CD8-positive, alpha-beta memory T cell (primary cell): ENCODE results near the gene GIGYF1. TPM values are rescaled to one million over a fixed set of nuclear protein-coding genes. Genes with fewer than 3 reads are reported as not detected.

ENCODE experiments used
- CTCF ChIA-PET: fragments of 350-600 bp; sonication (Branson Sonifier 250); formaldehyde crosslinking; loops from one replicate; lab custom pipeline; 2021; ENCODE audit warnings: antibody characterized with exemption; lab: Charles Lee
- POLR2A ChIA-PET: fragments of 350-600 bp; sonication (Branson Sonifier 250); formaldehyde crosslinking; loops from one replicate; lab custom pipeline; 2021; ENCODE audit warnings: antibody characterized with exemption; lab: Charles Lee
- DNase-seq, 5 donors: peaks; one replicate each; pipeline versions ENCODE4 v3.0.0 to v3.0.0-alpha.2; 2020 to 2022; ENCODE audit warnings: mixed read lengths in 1 of 5
- H3K27ac ChIP-seq: one replicate; pipeline ENCODE4 v1.7.0; 2013; ENCODE audit warnings: low read depth, mild to moderate bottlenecking, low read length, moderate library complexity
- H3K27me3 ChIP-seq: 2 replicates; pipeline ENCODE4 v1.7.0; 2013; ENCODE audit warnings: low read length, mild to moderate bottlenecking; ENCODE audit not compliant: insufficient read depth, poor library complexity, severe bottlenecking
- H3K36me3 ChIP-seq: 2 replicates; pipeline ENCODE4 v1.7.0; 2013; ENCODE audit warnings: mild to moderate bottlenecking, low read length, moderate library complexity; ENCODE audit not compliant: insufficient read depth
- H3K4me1 ChIP-seq: 2 replicates; pipeline ENCODE4 v1.7.0; 2013; ENCODE audit warnings: mild to moderate bottlenecking, low read length, moderate library complexity; ENCODE audit not compliant: insufficient read depth
- H3K4me3 ChIP-seq: 2 replicates; pipeline ENCODE4 v1.7.0; 2013; ENCODE audit warnings: mild to moderate bottlenecking, low read length
- H3K9me3 ChIP-seq: 2 replicates; pipeline ENCODE4 v1.7.0; 2013; ENCODE audit warnings: mild to moderate bottlenecking, low read length
- H3K27ac Mint-ChIP-seq, 8 donors: one replicate each; pipeline ENCODE4 v1.8.0; 2020 to 2021; ENCODE audit warnings: mixed read lengths in 8 of 8, mild to moderate bottlenecking in 6 of 8, inconsistent platforms in 3 of 8, moderate library complexity in 3 of 8
- H3K27me3 Mint-ChIP-seq, 2 donors: one replicate each; pipeline ENCODE4 v1.8.0; 2020 to 2021; ENCODE audit warnings: mixed read lengths in 2 of 2, mild to moderate bottlenecking in 1 of 2, moderate library complexity in 1 of 2
- H3K36me3 Mint-ChIP-seq, 3 donors: one replicate each; pipeline ENCODE4 v1.8.0; 2020 to 2021; ENCODE audit warnings: mixed read lengths in 3 of 3, inconsistent platforms in 1 of 3, mild to moderate bottlenecking in 1 of 3
- H3K4me1 Mint-ChIP-seq, 3 donors: one replicate each; pipeline ENCODE4 v1.8.0; 2020 to 2021; ENCODE audit warnings: mixed read lengths in 3 of 3, inconsistent platforms in 1 of 3, mild to moderate bottlenecking in 1 of 3
- H3K4me3 Mint-ChIP-seq, 7 donors: one replicate each; pipeline ENCODE4 v1.8.0; 2020 to 2021; ENCODE audit warnings: mixed read lengths in 7 of 7, mild to moderate bottlenecking in 6 of 7, moderate library complexity in 4 of 7, inconsistent platforms in 2 of 7
- H3K9me3 Mint-ChIP-seq, 5 donors: one replicate each; pipeline ENCODE4 v1.8.0; 2020 to 2022; ENCODE audit warnings: mixed read lengths in 5 of 5, mild to moderate bottlenecking in 3 of 5, moderate library complexity in 2 of 5, inconsistent platforms in 1 of 5
- polyA plus RNA-seq: library from polyadenylated mRNA; unstranded; fragments of 300-500 nt; fragmentation: Illumina TruSeq; gene quantifications from one replicate; pipeline ENCODE4 v1.2.3, GENCODE V29; 2021
- total RNA-seq, 2 experiments: library from RNA; stranded (reverse); gene quantifications; one replicate each; pipeline ENCODE4 v1.2.3, GENCODE V29; 2021

Gene GIGYF1
- total and polyA plus RNA-seq, 3 experiments from 2014 or later: 3.2 to 54.7 (median 51.4) TPM

DNA sequence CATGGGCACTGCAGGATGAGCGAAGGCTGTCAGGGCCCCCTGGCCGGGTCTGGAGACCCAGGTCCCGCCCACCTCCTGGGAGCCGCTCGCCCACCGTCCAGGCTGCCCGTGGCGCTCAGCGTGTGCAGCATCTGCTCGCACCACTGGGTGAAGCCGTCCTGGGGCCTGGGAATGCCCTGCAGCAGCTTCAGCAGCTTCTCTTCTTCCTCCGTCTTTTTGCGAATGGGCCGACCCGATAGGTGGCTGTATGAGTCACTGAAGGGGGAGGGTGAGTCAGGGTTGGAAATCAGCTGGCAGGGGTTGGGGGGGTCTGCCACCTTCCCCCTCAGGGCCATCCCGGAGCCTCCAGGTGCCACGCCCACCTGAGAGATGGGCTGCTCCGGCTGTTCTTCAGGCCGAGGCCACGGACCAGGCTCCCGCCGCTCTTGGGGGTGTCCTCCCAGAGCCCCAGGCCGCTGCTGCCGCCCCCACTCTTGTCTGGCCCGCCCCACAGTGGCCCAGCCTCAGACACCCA, 11.8 kb downstream of the GIGYF1 start:
- Histone ChIP-seq H3K4me3 (no peak overlapping the region), H3K36me3 (peaks cover 18% of the 10 kb centered on the region), H3K27ac (no peak overlapping the region), H3K27me3 (no peaks in the 10 kb centered on the region), H3K9me3 (no peaks in the 10 kb centered on the region), H3K4me1 (peaks cover 16% of the 10 kb centered on the region)
- H3K9me3 Mint-ChIP-seq: no peaks in the 10 kb centered on the region
- H3K4me1 Mint-ChIP-seq: peaks cover 24 to 37% (median 27%) of the 10 kb centered on the region in 3 donors
- H3K4me3 Mint-ChIP-seq: no peak overlapping the region
- ChIA-PET POLR2A (interaction anchor here (0.6 to 1.2 kb wide), 2 partner anchors 8 to 11 kb away, joined by 4 read pairs; no protein-coding TSS in a partner anchor), CTCF (interaction anchor here (1.1 to 8.8 kb wide), 3 partner anchors 10 to 96 kb away, joined by 3 to 91 read pairs (median 6); partner anchors contain the start of genes FBXO24, GIGYF1 and LRCH4)
- peaks cover 0 to 80% (median 2%) of the 10 kb centered on the region in 3 donors for H3K36me3 Mint-ChIP-seq
- no peak for DNase-seq
- no peaks in the 10 kb centered on the region for H3K27me3 Mint-ChIP-seq
- H3K27ac Mint-ChIP-seq: no peak overlapping the region

DNA sequence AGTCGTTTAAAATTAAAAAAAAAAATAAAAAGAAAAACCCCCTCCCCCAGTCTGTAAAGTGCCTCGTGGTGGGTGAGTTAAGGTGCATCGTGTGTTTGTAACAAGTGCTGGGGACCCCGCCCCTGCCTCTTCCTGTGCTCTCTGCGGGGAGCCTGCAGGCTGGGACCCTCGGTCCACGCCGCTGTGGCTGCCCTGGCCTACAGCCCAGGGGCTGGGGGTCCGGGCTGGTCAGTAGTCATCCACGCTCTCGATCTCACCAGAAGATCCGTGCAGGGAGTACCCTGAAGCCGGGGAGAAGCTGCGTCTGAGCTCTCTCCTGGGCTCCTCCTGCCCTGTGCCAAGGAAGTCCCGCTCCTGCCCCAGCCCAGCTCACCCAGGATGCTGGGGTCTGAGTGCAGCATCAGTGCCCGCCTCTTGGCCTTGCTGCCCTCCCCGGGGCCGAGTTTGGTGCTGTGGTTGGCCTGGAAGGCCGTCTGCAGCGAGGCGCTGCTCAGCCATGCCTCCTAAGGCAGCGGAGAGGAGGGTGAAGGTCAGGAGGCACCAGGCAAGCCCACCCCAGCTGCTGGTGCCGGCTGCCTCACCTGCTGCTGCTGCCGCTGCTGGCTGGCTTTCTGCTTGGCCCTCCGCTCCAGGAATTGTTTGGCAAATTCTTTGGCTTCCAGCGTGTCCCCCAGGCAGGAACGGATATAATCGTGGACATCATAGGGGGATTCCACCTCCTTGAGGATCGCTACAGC, 12.4 kb downstream of the GIGYF1 start:
- Histone ChIP-seq H3K4me1 (peaks cover 18% of the 10 kb centered on the region), H3K9me3 (no peaks in the 10 kb centered on the region), H3K4me3 (no peak overlapping the region), H3K27ac (no peak overlapping the region), H3K27me3 (no peaks in the 10 kb centered on the region), H3K36me3 (peaks cover 24% of the 10 kb centered on the region)
- Mint-ChIP-seq H3K4me1 (peaks cover 25 to 42% (median 29%) of the 10 kb centered on the region in 3 donors), H3K27me3 (no peaks in the 10 kb centered on the region), H3K4me3 (no peak overlapping the region), H3K36me3 (peaks cover 0 to 80% (median 2%) of the 10 kb centered on the region in 3 donors), H3K27ac (peak overlapping the region in 1 of 8 donors; percentile 26), H3K9me3 (no peaks in the 10 kb centered on the region)
- ChIA-PET POLR2A (interaction anchor here (0.6 to 1.2 kb wide), 3 partner anchors 7 to 77 kb away, joined by 3 to 4 read pairs (median 4); no protein-coding TSS in a partner anchor), CTCF (interaction anchor here (8.8 kb wide), 1 partner anchor 11 kb away, joined by 91 read pairs; the partner anchor contains the start of gene GIGYF1)
- DNase-seq: no peak

DNA sequence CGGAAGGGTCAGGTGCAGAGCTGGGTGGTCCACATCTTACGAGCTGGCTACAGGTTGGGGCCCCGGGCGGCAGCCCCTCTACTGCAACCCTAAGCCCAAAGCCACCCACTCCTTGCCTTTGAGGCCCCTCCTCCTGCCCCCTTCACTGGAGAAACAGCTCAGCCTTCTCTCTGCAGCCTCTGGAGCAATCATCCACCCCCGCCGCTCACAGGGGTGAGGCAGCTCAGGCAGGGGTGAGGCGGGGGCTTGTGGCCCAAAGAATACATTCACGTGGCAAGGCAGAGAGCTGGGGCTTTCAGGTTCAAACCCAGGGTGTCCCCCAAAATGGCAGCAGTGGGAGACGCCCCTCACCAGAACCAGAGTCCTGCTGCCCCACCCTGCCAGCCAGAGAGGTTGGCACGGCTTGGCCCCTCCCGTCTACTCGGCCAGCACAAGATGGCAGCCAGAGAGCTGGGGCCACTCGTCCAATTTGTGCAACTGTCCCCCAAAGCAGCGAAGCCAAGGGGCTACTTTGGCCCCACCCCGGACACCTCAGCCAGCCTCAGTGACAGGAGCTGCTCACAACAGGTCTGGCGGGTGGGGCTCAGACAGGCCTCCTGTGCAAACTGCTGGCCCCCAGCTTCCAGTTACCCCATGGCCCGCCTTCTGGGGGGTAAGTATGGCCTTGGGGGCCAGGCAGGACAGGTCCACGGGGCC, 13.3 kb downstream of the GIGYF1 start:
- Histone ChIP-seq H3K4me3 (no peak overlapping the region), H3K27ac (no peak overlapping the region), H3K4me1 (peaks cover 24% of the 10 kb centered on the region), H3K9me3 (no peaks in the 10 kb centered on the region), H3K36me3 (peaks cover 28% of the 10 kb centered on the region), H3K27me3 (no peaks in the 10 kb centered on the region)
- DNase-seq: no peak
- Mint-ChIP-seq H3K27me3 (peaks cover 0 to 2% of the 10 kb centered on the region in 2 donors), H3K36me3 (peaks cover 0 to 77% (median 2%) of the 10 kb centered on the region in 3 donors), H3K4me1 (peaks cover 29 to 46% (median 33%) of the 10 kb centered on the region in 3 donors), H3K27ac (peak overlapping the region in 7 of 8 donors; percentile 8 to 66 (median 45)), H3K9me3 (no peaks in the 10 kb centered on the region), H3K4me3 (peak overlapping the region in 2 of 7 donors; percentile 6 to 70)
- POLR2A ChIA-PET: interaction anchor here (0.6 to 2.0 kb wide), 4 partner anchors 14 to 95 kb away, joined by 3 to 9 read pairs (median 5); partner anchors contain the start of genes FBXO24, LRCH4 and POP7
- CTCF ChIA-PET: interaction anchor here (0.9 to 8.8 kb wide), 4 partner anchors 12 to 25 kb away, joined by 3 to 91 read pairs (median 4); partner anchors contain the start of genes GIGYF1 and POP7

DNA sequence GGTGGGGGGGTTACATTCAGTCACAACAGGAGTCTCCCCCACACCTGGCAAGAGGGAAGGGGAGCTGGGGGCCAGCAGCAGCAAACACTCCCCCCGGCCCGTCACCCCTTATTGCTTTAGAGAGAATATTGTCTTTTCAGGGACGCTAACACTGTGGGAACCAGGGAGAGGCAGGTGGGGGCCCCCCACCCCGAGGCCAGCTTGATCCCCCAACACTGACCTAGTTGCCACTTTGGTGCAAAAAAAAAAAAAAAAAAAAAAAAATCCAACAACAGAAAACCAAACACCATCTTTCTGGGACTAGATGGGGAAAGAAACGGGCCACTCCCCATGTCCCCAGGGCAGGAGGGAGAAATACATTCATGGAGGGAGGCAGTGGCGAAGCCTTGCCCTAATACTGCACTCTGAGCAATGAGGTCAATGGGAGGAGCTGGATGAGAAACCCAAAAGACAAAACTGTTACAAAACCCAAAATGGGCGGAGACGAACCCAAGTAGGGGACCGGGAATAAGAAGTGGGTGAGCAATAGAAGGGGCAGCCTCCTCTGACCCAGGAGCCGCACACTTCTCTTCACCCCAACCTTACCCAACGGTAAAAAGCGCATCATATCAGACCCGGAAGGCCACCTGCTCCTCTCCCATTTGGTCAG, 14.0 kb downstream of the GIGYF1 start:
- POLR2A ChIA-PET: interaction anchor here (0.6 to 2.0 kb wide), 6 partner anchors 9 to 682 kb away, joined by 3 to 12 read pairs (median 9); partner anchors contain the start of genes FBXO24 and LRCH4
- peak overlapping the region in 1 of 7 donors; percentile 70 for H3K4me3 Mint-ChIP-seq
- H3K9me3 Mint-ChIP-seq: no peaks in the 10 kb centered on the region
- CTCF ChIA-PET: interaction anchor here (0.7 to 8.8 kb wide), 6 partner anchors 12 to 116 kb away, joined by 3 to 91 read pairs (median 4); partner anchors contain the start of genes GIGYF1 and POP7
- H3K27ac ChIP-seq: no peak overlapping the region
- peak overlapping the region; percentile 8 to 94 (median 51) for H3K27ac Mint-ChIP-seq
- H3K27me3 ChIP-seq: no peaks in the 10 kb centered on the region
- H3K36me3 ChIP-seq: peaks cover 28% of the 10 kb centered on the region
- H3K4me3 ChIP-seq: no peak overlapping the region
- H3K27me3 Mint-ChIP-seq: peaks cover 0 to 2% of the 10 kb centered on the region in 2 donors
- peaks cover 29 to 46% (median 33%) of the 10 kb centered on the region in 3 donors for H3K4me1 Mint-ChIP-seq
- H3K4me1 ChIP-seq: peaks cover 24% of the 10 kb centered on the region
- no peaks in the 10 kb centered on the region for H3K9me3 ChIP-seq
- peaks cover 0 to 73% (median 0%) of the 10 kb centered on the region in 3 donors for H3K36me3 Mint-ChIP-seq
- no peak for DNase-seq

DNA sequence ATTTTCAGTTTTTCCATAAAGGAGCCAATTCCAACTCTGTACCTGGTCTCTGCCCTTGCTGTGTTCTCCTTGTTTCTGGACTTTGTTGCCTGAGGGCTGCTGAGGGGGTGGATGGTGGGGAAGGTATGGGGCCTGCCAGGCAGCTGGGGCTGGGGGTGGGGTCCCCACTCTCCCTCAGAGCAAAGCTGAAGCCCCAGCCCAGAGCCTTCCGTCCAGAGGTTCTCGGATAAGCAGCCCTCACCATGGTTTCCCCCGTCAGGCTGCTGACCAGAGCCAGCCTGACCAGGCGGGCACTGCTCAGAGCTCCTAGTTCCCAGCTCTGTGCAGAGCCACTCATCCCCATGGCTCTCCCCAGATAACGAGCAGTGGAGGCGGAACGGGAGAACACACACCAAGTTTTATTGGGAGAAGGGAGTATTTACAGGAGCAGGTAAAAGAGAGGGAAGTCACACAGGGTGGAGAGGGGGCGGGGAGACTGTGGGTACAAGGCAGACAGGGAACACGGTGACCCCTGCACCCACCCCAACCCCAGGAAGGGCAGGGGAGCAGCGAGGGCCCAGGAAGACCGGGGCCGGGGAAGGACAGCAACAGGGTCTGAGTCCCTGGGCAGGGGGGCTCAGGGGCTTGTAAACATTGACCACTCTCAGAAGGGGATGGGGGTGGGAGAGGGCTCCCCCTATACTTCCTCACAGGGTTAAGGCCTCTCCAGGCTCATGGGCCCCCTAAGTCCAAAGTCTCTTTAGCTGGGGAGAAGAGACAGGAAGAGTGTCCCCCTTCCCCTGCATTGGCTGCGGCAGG, 14.7 kb downstream of the GIGYF1 start:
- no peak overlapping the region for H3K4me3 ChIP-seq
- H3K4me1 ChIP-seq: peaks cover 24% of the 10 kb centered on the region
- ChIA-PET POLR2A (interaction anchor here (0.6 to 2.0 kb wide), 5 partner anchors 10 to 681 kb away, joined by 3 to 12 read pairs (median 9); partner anchors contain the start of genes FBXO24 and LRCH4), CTCF (interaction anchor here (0.7 to 8.8 kb wide), 4 partner anchors 13 to 115 kb away, joined by 3 to 91 read pairs (median 12); partner anchors contain the start of genes GIGYF1 and POP7)
- no peaks in the 10 kb centered on the region for H3K27me3 ChIP-seq
- Mint-ChIP-seq H3K36me3 (peaks cover 0 to 70% (median 0%) of the 10 kb centered on the region in 3 donors), H3K4me1 (peaks cover 29 to 46% (median 33%) of the 10 kb centered on the region in 3 donors), H3K27me3 (peaks cover 0 to 2% of the 10 kb centered on the region in 2 donors), H3K9me3 (peaks cover 0 to 1% (median 0%) of the 10 kb centered on the region in 5 donors), H3K4me3 (no peak overlapping the region), H3K27ac (peak overlapping the region in 6 of 8 donors; percentile 12 to 94 (median 68))
- H3K27ac ChIP-seq: no peak overlapping the region
- no peaks in the 10 kb centered on the region for H3K9me3 ChIP-seq
- DNase-seq: no peak
- peaks cover 28% of the 10 kb centered on the region for H3K36me3 ChIP-seq

DNA sequence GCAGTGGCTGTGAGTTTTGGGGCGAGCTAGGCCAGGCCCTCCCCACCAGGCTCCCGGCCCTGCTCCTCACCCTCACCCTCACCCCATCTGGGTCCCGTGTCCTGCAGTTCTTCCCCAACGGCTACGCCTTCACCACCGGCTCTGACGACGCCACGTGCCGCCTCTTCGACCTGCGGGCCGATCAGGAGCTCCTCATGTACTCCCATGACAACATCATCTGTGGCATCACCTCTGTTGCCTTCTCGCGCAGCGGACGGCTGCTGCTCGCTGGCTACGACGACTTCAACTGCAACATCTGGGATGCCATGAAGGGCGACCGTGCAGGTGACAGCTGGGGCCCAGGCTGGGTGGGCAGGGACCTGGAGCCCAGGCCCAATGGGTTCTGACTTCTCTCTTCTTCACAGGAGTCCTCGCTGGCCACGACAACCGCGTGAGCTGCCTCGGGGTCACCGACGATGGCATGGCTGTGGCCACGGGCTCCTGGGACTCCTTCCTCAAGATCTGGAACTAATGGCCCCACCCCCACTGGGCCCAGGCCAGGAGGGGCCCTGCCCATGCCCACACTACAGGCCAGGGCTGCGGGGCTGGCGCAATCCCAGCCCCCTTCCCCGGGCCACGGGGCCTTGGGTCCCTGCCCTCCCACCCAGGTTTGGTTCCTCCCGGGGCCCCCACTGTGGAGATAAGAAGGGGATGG, 15.6 kb downstream of the GIGYF1 start:
- Histone ChIP-seq H3K27ac (no peak overlapping the region), H3K27me3 (no peaks in the 10 kb centered on the region), H3K4me3 (no peak overlapping the region), H3K4me1 (peaks cover 24% of the 10 kb centered on the region), H3K36me3 (peaks cover 28% of the 10 kb centered on the region), H3K9me3 (no peaks in the 10 kb centered on the region)
- ChIA-PET CTCF (interaction anchor here (3.5 to 8.8 kb wide), 2 partner anchors 14 to 27 kb away, joined by 18 to 91 read pairs; partner anchors contain the start of genes GIGYF1 and POP7), POLR2A (interaction anchor here (1.0 to 1.7 kb wide), 2 partner anchors 14 to 76 kb away, joined by 4 to 5 read pairs; partner anchors contain the start of gene PCOLCE)
- Mint-ChIP-seq H3K4me3 (peak overlapping the region in 3 of 7 donors; percentile 34 to 83 (median 45)), H3K9me3 (peaks cover 0 to 1% (median 0%) of the 10 kb centered on the region in 5 donors), H3K36me3 (peaks cover 0 to 67% (median 0%) of the 10 kb centered on the region in 3 donors), H3K4me1 (peaks cover 29 to 46% (median 33%) of the 10 kb centered on the region in 3 donors), H3K27me3 (peaks cover 0 to 6% of the 10 kb centered on the region in 2 donors), H3K27ac (peak overlapping the region in 5 of 8 donors; percentile 29 to 82 (median 60))
- DNase-seq: no peak
